ENCODE measurements around the gene NR3C2. TPM values are rescaled to one million over a fixed set of nuclear protein-coding genes. Genes with fewer than 3 reads are reported as not detected.

NR3C2 gene
- total and polyA plus RNA-seq, 2 experiments from 2014 or later: 1.2 to 3.0 TPM

DNA sequence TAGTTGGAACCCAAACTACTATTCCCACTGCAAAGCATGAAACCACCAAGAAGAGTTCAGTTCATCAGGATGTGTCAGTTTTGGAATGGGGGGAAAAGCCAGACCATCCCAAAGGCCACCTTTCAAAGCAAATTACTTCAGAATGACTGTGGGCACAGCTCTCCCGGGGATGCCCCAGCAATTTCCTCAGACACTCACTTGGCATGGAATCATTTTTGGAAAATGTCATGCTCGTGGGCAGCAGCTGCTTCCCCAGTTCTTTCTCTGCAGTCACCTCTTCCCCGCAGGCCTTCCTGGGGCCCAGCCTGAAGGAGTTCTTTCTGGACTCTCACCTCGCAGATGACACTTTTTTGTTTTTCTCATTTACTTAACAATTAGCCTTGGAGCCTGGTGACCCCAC lies 350.3 kb downstream of the NR3C2 start:
- Histone ChIP-seq H3K4me3 (no peak overlapping the region), H4K20me1 (replicated peaks; ENCODE audit: insufficient read depth) (no peaks in the 10 kb centered on the region), H3K4me2 (no peak overlapping the region), H3F3A (replicated peaks; ENCODE audit: low read depth) (no peaks in the 10 kb centered on the region), H3K27ac (ENCODE audit: low read depth) (no peak overlapping the region), H3K9me2 (ENCODE audit: insufficient read depth) (no peaks in the 10 kb centered on the region), H3K4me1 (ENCODE audit: insufficient read depth) (no peaks in the 10 kb centered on the region), H3K36me3 (ENCODE audit: insufficient read depth) (no peaks in the 10 kb centered on the region), H3K27me3 (ENCODE audit: insufficient read depth) (no peaks in the 10 kb centered on the region), H3K79me2 (replicated peaks; ENCODE audit: insufficient read depth) (no peaks in the 10 kb centered on the region), H2AFZ (no peak overlapping the region)
- peaks cover 5% of the 10 kb centered on the region; the same call in 1 of the 3 replicates for H3K4me1 Mint-ChIP-seq
- DNase-seq (ENCODE audit: low spot score) (no peak), ATAC-seq (no peak)
- peaks cover 3% of the 10 kb centered on the region for H3K27me3 Mint-ChIP-seq (ENCODE audit: insufficient read depth, low read depth, poor library complexity)
- no peaks in the 10 kb centered on the region for H3K36me3 Mint-ChIP-seq (ENCODE audit: low read depth)
- no peaks in the 10 kb centered on the region; the same call in 2 of the 3 replicates for H3K9me3 Mint-ChIP-seq
- no peak overlapping the region for H3K4me3 Mint-ChIP-seq
- no peak for TF ChIP-seq STAT1 (IDR thresholded peaks at IDR 0.05; ENCODE audit: unreplicated experiment)
- TF ChIP-seq, protein P1, sequence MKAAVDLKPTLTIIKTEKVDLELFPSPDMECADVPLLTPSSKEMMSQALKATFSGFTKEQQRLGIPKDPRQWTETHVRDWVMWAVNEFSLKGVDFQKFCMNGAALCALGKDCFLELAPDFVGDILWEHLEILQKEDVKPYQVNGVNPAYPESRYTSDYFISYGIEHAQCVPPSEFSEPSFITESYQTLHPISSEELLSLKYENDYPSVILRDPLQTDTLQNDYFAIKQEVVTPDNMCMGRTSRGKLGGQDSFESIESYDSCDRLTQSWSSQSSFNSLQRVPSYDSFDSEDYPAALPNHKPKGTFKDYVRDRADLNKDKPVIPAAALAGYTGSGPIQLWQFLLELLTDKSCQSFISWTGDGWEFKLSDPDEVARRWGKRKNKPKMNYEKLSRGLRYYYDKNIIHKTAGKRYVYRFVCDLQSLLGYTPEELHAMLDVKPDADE (IDR thresholded peaks at IDR 0.05): no peak
- TF ChIP-seq, protein P2, sequence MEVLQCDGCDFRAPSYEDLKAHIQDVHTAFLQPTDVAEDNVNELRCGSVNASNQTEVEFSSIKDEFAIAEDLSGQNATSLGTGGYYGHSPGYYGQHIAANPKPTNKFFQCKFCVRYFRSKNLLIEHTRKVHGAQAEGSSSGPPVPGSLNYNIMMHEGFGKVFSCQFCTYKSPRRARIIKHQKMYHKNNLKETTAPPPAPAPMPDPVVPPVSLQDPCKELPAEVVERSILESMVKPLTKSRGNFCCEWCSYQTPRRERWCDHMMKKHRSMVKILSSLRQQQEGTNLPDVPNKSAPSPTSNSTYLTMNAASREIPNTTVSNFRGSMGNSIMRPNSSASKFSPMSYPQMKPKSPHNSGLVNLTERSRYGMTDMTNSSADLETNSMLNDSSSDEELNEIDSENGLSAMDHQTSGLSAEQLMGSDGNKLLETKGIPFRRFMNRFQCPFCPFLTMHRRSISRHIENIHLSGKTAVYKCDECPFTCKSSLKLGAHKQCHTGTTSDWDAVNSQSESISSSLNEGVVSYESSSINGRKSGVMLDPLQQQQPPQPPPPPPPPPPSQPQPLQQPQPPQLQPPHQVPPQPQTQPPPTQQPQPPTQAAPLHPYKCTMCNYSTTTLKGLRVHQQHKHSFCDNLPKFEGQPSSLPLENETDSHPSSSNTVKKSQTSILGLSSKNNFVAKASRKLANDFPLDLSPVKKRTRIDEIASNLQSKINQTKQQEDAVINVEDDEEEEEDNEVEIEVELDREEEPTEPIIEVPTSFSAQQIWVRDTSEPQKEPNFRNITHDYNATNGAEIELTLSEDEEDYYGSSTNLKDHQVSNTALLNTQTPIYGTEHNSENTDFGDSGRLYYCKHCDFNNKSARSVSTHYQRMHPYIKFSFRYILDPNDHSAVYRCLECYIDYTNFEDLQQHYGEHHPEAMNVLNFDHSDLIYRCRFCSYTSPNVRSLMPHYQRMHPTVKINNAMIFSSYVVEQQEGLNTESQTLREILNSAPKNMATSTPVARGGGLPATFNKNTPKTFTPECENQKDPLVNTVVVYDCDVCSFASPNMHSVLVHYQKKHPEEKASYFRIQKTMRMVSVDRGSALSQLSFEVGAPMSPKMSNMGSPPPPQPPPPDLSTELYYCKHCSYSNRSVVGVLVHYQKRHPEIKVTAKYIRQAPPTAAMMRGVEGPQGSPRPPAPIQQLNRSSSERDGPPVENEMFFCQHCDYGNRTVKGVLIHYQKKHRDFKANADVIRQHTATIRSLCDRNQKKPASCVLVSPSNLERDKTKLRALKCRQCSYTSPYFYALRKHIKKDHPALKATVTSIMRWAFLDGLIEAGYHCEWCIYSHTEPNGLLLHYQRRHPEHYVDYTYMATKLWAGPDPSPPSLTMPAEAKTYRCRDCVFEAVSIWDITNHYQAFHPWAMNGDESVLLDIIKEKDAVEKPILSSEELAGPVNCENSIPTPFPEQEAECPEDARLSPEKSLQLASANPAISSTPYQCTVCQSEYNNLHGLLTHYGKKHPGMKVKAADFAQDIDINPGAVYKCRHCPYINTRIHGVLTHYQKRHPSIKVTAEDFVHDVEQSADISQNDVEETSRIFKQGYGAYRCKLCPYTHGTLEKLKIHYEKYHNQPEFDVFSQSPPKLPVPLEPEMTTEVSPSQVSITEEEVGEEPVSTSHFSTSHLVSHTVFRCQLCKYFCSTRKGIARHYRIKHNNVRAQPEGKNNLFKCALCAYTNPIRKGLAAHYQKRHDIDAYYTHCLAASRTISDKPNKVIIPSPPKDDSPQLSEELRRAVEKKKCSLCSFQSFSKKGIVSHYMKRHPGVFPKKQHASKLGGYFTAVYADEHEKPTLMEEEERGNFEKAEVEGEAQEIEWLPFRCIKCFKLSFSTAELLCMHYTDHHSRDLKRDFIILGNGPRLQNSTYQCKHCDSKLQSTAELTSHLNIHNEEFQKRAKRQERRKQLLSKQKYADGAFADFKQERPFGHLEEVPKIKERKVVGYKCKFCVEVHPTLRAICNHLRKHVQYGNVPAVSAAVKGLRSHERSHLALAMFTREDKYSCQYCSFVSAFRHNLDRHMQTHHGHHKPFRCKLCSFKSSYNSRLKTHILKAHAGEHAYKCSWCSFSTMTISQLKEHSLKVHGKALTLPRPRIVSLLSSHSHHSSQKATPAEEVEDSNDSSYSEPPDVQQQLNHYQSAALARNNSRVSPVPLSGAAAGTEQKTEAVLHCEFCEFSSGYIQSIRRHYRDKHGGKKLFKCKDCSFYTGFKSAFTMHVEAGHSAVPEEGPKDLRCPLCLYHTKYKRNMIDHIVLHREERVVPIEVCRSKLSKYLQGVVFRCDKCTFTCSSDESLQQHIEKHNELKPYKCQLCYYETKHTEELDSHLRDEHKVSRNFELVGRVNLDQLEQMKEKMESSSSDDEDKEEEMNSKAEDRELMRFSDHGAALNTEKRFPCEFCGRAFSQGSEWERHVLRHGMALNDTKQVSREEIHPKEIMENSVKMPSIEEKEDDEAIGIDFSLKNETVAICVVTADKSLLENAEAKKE (CRISPR knock-in tag; IDR thresholded peaks at IDR 0.05): no peak
- no peak overlapping the region for H3K27ac Mint-ChIP-seq
